RWPE2 (cell line): Measurements from ENCODE around the gene NDRG2.

Experiments
- ATAC-seq: fragments of 200-7000 bp; cut with Tn5 transposase; 3 replicates; pipeline ENCODE4 v1.9.1; 2021; ENCODE audit warnings: low read depth
- DNase-seq: peaks from one replicate; pipeline ENCODE4 v3.0.0-alpha.2; 2020; ENCODE audit warnings: low spot score
- H3K27ac ChIP-seq: fragments of 450-650 bp; 2 replicates; pipeline ENCODE4 v1.5.1; 2017; ENCODE audit warnings: mild to moderate bottlenecking; ENCODE audit not compliant: poor library complexity, severe bottlenecking
- H3K27me3 ChIP-seq: fragments of 250-450 bp; sonication (Bioruptor Pico); 2 replicates; pipeline ENCODE4 v1.5.1; 2021; ENCODE audit warnings: mild to moderate bottlenecking, moderate library complexity; ENCODE audit not compliant: insufficient read depth, poor library complexity, severe bottlenecking
- H3K36me3 ChIP-seq: fragments of 250-450 bp; sonication (Bioruptor Pico); 2 replicates; pipeline ENCODE4 v1.5.1; 2020; ENCODE audit warnings: low read depth, mild to moderate bottlenecking, moderate library complexity
- H3K4me1 ChIP-seq: fragments of 250-450 bp; sonication (Bioruptor Pico); 2 replicates; pipeline ENCODE4 v1.5.1; 2021; ENCODE audit warnings: mild to moderate bottlenecking, moderate library complexity; ENCODE audit not compliant: insufficient read depth, poor library complexity, severe bottlenecking
- H3K4me3 ChIP-seq: fragments of 250-450 bp; sonication (Bioruptor Pico); 2 replicates; pipeline ENCODE4 v1.5.1; 2021; ENCODE audit warnings: mild to moderate bottlenecking, moderate library complexity; ENCODE audit not compliant: severe bottlenecking
- H3K9me3 ChIP-seq: fragments of 250-450 bp; sonication (Bioruptor Pico); 2 replicates; pipeline ENCODE4 v1.5.1; 2021; ENCODE audit warnings: mild to moderate bottlenecking, moderate library complexity; ENCODE audit not compliant: severe bottlenecking
- TF ChIP-seq, protein P1 (sequence below): fragments of 450-650 bp; IDR thresholded peaks from one replicate; pipeline ENCODE4 v1.5.1; 2017; ENCODE audit warnings: mild to moderate bottlenecking, moderate library complexity; ENCODE audit not compliant: poor library complexity, severe bottlenecking

NDRG2 gene

DNA sequence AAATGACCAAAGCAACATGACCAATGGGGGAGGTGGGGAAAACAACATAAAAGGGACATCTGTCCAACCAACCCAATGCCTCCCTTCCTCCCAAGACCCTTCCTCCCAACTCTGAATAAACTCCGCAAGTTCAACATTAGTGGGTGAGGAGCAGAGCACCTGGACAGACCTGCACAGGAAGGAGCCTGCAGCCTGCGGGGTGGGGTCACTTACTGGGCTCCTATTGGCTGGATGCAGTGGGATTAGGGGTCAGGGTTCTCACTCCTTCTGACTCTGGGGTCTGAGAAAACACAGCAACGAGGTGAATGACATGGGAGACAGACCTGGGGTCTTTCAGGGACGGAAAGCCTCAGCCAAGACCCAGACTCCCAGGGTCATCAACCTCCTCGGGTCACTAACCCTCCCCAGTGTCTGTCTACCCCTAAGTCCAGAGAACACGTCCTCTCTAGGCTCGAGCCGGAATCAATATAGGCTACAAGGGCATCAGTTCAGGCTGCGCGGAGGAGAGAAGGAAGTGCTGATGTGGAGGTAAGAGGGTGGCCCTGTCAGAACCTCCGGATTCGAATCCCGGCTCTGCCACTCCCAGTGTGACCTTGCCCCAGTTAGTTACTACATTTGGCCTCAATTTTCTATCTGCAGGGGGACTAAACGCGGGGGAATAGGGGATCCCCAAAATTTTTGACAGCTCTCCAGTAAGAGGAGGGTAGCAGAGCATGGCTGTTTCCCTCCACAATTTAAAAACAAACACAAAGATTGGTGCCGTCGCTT, 860 bp downstream of the NDRG2 start:
- ATAC-seq (no peak), DNase-seq (no peak)
- Histone ChIP-seq H3K36me3 (no peaks in the 10 kb centered on the region), H3K4me1 (no peaks in the 10 kb centered on the region), H3K27me3 (no peaks in the 10 kb centered on the region), H3K27ac (no peak overlapping the region), H3K4me3 (peak overlapping the region; percentile 47), H3K9me3 (no peaks in the 10 kb centered on the region)
- TF ChIP-seq, protein P1, sequence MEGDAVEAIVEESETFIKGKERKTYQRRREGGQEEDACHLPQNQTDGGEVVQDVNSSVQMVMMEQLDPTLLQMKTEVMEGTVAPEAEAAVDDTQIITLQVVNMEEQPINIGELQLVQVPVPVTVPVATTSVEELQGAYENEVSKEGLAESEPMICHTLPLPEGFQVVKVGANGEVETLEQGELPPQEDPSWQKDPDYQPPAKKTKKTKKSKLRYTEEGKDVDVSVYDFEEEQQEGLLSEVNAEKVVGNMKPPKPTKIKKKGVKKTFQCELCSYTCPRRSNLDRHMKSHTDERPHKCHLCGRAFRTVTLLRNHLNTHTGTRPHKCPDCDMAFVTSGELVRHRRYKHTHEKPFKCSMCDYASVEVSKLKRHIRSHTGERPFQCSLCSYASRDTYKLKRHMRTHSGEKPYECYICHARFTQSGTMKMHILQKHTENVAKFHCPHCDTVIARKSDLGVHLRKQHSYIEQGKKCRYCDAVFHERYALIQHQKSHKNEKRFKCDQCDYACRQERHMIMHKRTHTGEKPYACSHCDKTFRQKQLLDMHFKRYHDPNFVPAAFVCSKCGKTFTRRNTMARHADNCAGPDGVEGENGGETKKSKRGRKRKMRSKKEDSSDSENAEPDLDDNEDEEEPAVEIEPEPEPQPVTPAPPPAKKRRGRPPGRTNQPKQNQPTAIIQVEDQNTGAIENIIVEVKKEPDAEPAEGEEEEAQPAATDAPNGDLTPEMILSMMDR: no peak

DNA sequence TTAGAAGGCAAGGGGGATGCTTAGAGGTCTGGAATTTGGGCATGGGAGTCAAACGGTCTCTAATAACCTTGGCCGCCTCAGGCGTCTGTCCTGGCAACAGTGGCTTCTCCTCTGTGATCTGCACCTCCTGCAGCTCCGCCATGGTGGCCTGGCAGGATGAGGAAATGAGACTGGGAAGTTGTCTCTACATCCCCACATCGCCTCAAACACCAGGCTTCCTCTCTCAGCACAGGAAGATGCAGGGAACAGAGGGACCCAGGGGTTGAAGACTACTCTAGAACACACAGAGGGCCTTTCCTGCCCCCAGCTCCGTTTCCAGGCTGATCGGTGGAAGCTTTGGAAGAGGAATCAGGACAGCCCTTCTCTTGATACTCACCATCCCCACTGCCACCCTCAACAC, 1.7 kb downstream of the NDRG2 start:
- H3K9me3 ChIP-seq: no peaks in the 10 kb centered on the region
- no peaks in the 10 kb centered on the region for H3K36me3 ChIP-seq
- H3K27me3 ChIP-seq: no peaks in the 10 kb centered on the region
- no peaks in the 10 kb centered on the region for H3K4me1 ChIP-seq
- ATAC-seq (no peak), DNase-seq (no peak)
- H3K27ac ChIP-seq: no peak overlapping the region
- H3K4me3 ChIP-seq: no peak overlapping the region
- TF ChIP-seq, protein P1: no peak

DNA sequence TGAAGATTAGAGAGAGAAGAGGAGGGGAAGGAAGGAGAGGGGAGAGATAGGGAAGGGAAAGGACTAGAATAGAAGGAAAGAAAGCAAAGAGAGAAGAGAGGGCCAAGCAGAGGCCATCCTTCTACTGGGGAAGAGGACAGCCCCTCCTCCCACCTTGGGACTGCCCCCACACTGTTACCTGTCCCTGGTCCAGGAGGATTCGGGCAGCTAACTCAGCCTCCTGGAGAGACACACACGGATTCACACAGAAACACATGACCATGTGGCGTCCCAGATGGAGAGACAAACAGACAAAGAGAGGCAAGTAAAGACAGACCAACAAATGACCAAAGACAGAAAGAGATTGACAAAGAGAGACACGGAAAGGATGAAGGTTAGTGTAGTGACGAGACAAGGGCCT, 2.2 kb downstream of the NDRG2 start:
- DNase-seq (no peak), ATAC-seq (no peak)
- TF ChIP-seq, protein P1: no peak
- Histone ChIP-seq H3K4me1 (no peaks in the 10 kb centered on the region), H3K36me3 (no peaks in the 10 kb centered on the region), H3K27ac (no peak overlapping the region), H3K4me3 (no peak overlapping the region), H3K9me3 (no peaks in the 10 kb centered on the region), H3K27me3 (no peaks in the 10 kb centered on the region)

DNA sequence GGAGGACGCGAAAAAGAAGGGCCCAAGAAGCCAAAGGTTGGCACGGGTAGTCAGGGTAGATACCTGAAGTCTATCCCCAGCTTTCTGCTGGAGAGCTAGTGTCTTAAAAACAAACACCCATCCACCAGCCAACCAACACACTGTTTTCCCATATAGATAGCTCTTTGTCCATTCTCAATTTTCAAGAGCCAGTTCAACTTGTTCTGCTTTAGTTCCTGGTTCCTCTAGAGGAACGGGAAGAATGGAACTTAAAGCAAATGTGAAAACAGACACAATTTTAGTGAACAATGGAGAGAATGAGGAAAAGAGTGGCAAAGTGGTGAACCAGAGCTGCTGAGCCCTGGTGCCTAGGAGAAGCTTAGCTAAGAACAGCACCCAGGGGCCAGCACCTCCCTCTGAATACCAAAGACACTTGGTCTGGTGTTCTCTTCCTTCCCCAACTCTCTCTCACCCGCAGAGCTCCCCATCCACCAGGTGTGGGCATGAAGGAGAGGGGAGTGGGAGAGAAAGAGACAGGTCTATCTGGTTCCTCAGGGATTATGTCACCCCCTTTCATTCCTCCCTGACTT, 3.8 kb downstream of the NDRG2 start:
- Histone ChIP-seq H3K9me3 (no peaks in the 10 kb centered on the region), H3K36me3 (no peaks in the 10 kb centered on the region), H3K27me3 (no peaks in the 10 kb centered on the region), H3K4me1 (no peaks in the 10 kb centered on the region), H3K27ac (no peak overlapping the region), H3K4me3 (no peak overlapping the region)
- DNase-seq: no peak
- ATAC-seq: no peak
- TF ChIP-seq, protein P1: no peak

DNA sequence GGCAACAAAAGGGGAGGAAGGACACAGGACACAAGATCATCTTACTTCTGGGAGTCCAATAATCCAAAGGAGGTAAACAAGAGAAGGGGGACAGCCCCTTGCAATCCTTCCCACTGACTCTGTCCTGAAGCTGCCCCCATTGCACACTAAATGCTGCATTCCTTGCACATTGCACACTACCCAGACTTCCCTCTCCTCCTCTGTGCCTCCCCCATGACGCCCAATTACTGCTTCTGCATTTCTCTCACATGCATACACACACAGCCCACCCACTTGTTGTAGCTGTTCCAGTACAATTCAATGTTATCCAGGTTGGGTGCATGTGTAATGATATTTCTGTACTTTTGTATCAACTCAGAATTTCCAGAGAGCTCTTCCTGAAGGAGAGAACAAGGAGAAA, 5.5 kb downstream of the NDRG2 start:
- H3K4me1 ChIP-seq: no peaks in the 10 kb centered on the region
- ATAC-seq: no peak
- DNase-seq: no peak
- H3K27ac ChIP-seq: no peak overlapping the region
- TF ChIP-seq, protein P1: no peak
- H3K36me3 ChIP-seq: no peaks in the 10 kb centered on the region
- H3K4me3 ChIP-seq: no peak overlapping the region
- no peaks in the 10 kb centered on the region for H3K9me3 ChIP-seq
- no peaks in the 10 kb centered on the region for H3K27me3 ChIP-seq
